Measurements from ENCODE around the gene MNAT1.
A peak's percentile ranks its signal among the peaks of the same experiment; 100 is the strongest.
"Not testable (repeated sequence)": the region's sequence is repeated elsewhere in the genome, so short reads cannot be mapped to it uniquely, and the experiment has no call there.

The MNAT1 gene

GRCh38 chr14:60744566-60744965, 10.0 kb downstream of the MNAT1 start:
- no peak for DNase-seq

- DNase-seq = peak; percentile 13
These were observed 18.9 kb downstream of the MNAT1 start for GRCh38 chr14:60753264-60754119.

GRCh38 chr14:60756847-60757246, 22.3 kb downstream of the MNAT1 start:
- DNase-seq = no peak

- no peak for DNase-seq
These were observed 23.0 kb downstream of the MNAT1 start for GRCh38 chr14:60757567-60758002.

- DNase-seq = no peak
These were observed 24.3 kb downstream of the MNAT1 start for GRCh38 chr14:60758885-60759284.

- no peak for DNase-seq
These were observed 25.6 kb downstream of the MNAT1 start for GRCh38 chr14:60760209-60760608.

- no peak for DNase-seq
These were observed 26.2 kb downstream of the MNAT1 start for GRCh38 chr14:60760644-60761364.

- DNase-seq = no peak
These were observed 34.0 kb downstream of the MNAT1 start for GRCh38 chr14:60768602-60769001.

GRCh38 chr14:60771117-60771516, 36.6 kb downstream of the MNAT1 start:
- DNase-seq = no peak

- no peak for DNase-seq
These were observed 39.0 kb downstream of the MNAT1 start for GRCh38 chr14:60773558-60773957.

GRCh38 chr14:60775296-60775695, 40.7 kb downstream of the MNAT1 start:
- DNase-seq = no peak

- no peak for DNase-seq
These were observed 43.5 kb downstream of the MNAT1 start for GRCh38 chr14:60777856-60778578.

GRCh38 chr14:60779745-60780514, 45.4 kb downstream of the MNAT1 start:
- not testable (repeated sequence) for DNase-seq

GRCh38 chr14:60780558-60780957, 46.0 kb downstream of the MNAT1 start:
- DNase-seq = not testable (repeated sequence)

- DNase-seq = no peak
These were observed 52.3 kb downstream of the MNAT1 start for GRCh38 chr14:60786905-60787304.

- no peak for DNase-seq
These were observed 55.1 kb downstream of the MNAT1 start for GRCh38 chr14:60789656-60790055.

GRCh38 chr14:60790850-60791249, 56.3 kb downstream of the MNAT1 start:
- DNase-seq = no peak

GRCh38 chr14:60796434-60796833, 61.9 kb downstream of the MNAT1 start:
- DNase-seq = no peak

GRCh38 chr14:60800409-60800808, 65.8 kb downstream of the MNAT1 start:
- no peak for DNase-seq

- no peak for DNase-seq
These were observed 69.3 kb downstream of the MNAT1 start for GRCh38 chr14:60803871-60804270.

- no peak for DNase-seq
These were observed 71.4 kb downstream of the MNAT1 start for GRCh38 chr14:60805841-60806430.

GRCh38 chr14:60807247-60807646, 72.7 kb downstream of the MNAT1 start:
- DNase-seq = no peak

All from stimulated activated CD4-positive, alpha-beta T cell treated with anti-CD3 and anti-CD28 coated beads, Interleukin-4, amount 100 ng/mL, for 1 hour (primary cell).